Ovary (tissue), 9 donors: ENCODE measurements around the gene CHD9. TPM values are rescaled to one million over a fixed set of nuclear protein-coding genes. Genes with fewer than 3 reads are reported as not detected.

Experiments used
- DNase-seq, 5 donors: peaks; one replicate each; pipeline ENCODE4 v3.0.0-alpha.2; 2019 to 2020
- H3K27ac ChIP-seq, 2 donors: fragments of 200-600 bp; one replicate each; pipeline versions ENCODE4 v1.5.1 to v1.8.0; 2019 to 2022
- H3K27me3 ChIP-seq: fragments of 200-600 bp; one replicate; pipeline ENCODE4 v1.8.0; 2022
- H3K36me3 ChIP-seq: fragments of 200-600 bp; sonication (generic); one replicate; pipeline ENCODE4 v1.5.1; 2019
- H3K4me1 ChIP-seq: one replicate; pipeline ENCODE4 v1.8.1; 2013; ENCODE audit warnings: mild to moderate bottlenecking, moderate library complexity; ENCODE audit not compliant: insufficient read depth
- H3K4me3 ChIP-seq: fragments of 200-600 bp; sonication (generic); one replicate; pipeline ENCODE4 v1.5.1; 2017
- H3K9me3 ChIP-seq, 2 donors: fragments of 200-600 bp in 1 of 2; sonication (generic) in 1 of 2; one replicate each; pipeline versions ENCODE4 v1.5.1 to v1.8.1; 2013 to 2019; ENCODE audit warnings: mild to moderate bottlenecking in 1 of 2, moderate library complexity in 1 of 2
- CTCF ChIP-seq, 3 donors: fragments of 450-650 bp in 2 of 3; fragments of 200-600 bp in 1 of 3; IDR thresholded peaks; one replicate each; pipeline versions ENCODE4 v1.5.1 to v1.8.0; 2016 to 2022; ENCODE audit warnings: antibody characterized with exemption in 3 of 3, mild to moderate bottlenecking in 1 of 3
- EP300 ChIP-seq: sonication (generic); formaldehyde crosslinking; IDR thresholded peaks from one replicate; pipeline ENCODE4 v1.6.1; 2017; ENCODE audit warnings: antibody characterized with exemption
- POLR2A ChIP-seq: fragments of 450-650 bp; IDR thresholded peaks from one replicate; pipeline ENCODE4 v1.6.1; 2017; ENCODE audit warnings: antibody characterized with exemption, mild to moderate bottlenecking, moderate library complexity
- WGBS, 3 donors: extraction: QIAGEN DNeasy Blood & Tissue Kit in 1 of 3; methylation state at CpG; one replicate each; pipeline versions ENCODE4 v1.1.5 to v1.1.7; 2013 to 2017; 5-methylcytosine and 5-hydroxymethylcytosine counted together
- intact Hi-C, 4 donors: fragments of 100-400 bp; cut with DNase I; formaldehyde crosslinking; loops; one replicate each; pipeline versions ENCODE4 v1.11.0 to v1.15.1; 2022 to 2023
- polyA plus RNA-seq, 2 donors: library from polyadenylated mRNA; stranded (reverse); fragments of 200-250 nt in 1 of 2; fragments of 350-450 nt in 1 of 2; fragmentation: Illumina TruSeq in 1 of 2; extraction: RNeasy Lipid Tissue Mini Kit (QIAGEN cat#74804) in 1 of 2; gene quantifications; one replicate each; pipeline ENCODE4 v1.2.3, GENCODE V29; 2013 to 2014
- total RNA-seq, 7 donors: library from RNA; depleted of rRNA in 2 of 7; stranded (reverse); fragments of >200 nt in 2 of 7; fragmentation: NEBNext Ultra II Directional in 3 of 7; extraction: Animal tissue kit (Norgen Biotek cat#: 25700) in 3 of 7; gene quantifications; one replicate each; pipeline versions ENCODE4 v1.1.0 to v1.2.4, GENCODE V29; 2016 to 2023
- donor health status: DM: no; HTN: no; CAD: no; lungs with moderate emphysema.
- donor health status: DM: no; HTN: no; CAD: no.
- donor health status: Bipolar disorder and iron deficiency.
- donor health status: DM: yes; HTN: yes; CAD: no.
- donor health status: DM: no; HTN: no; CAD: no.
- donor health status: DM: yes; HTN: yes; CAD: no.

The CHD9 gene
- total and polyA plus RNA-seq, 9 donors: 11.8 to 100 (median 84.1) TPM

GRCh38 chr16:53103811-53104210, 49.0 kb downstream of the CHD9 start:
- 48 to 60% (median 51%) methylated on average over 4 of the region's 4 CpGs for WGBS, 3 donors
- intact Hi-C loops: no loop called here
- Histone ChIP-seq H3K4me1 (peaks cover 10% of the 10 kb centered on the region), H3K36me3 (no peaks in the 10 kb centered on the region), H3K27ac (no peak overlapping the region), H3K4me3 (no peak overlapping the region), H3K9me3 (no peaks in the 10 kb centered on the region), H3K27me3 (no peaks in the 10 kb centered on the region)
- no peak for TF ChIP-seq POLR2A
- TF ChIP-seq EP300: no peak
- TF ChIP-seq CTCF (IDR thresholded peaks at IDR 0.05): no peak
- no peak for DNase-seq

GRCh38 chr16:53105565-53105964, 50.8 kb downstream of the CHD9 start:
- peaks cover 3% of the 10 kb centered on the region for H3K4me1 ChIP-seq
- DNase-seq: no peak
- WGBS, 3 donors: 97 to 99% (median 99%) methylated on average over 5 of the region's 5 CpGs
- no peak overlapping the region for H3K4me3 ChIP-seq
- no peaks in the 10 kb centered on the region for H3K36me3 ChIP-seq
- no peak overlapping the region for H3K27ac ChIP-seq
- intact Hi-C loops: no loop called here
- H3K27me3 ChIP-seq: no peaks in the 10 kb centered on the region
- TF ChIP-seq EP300: no peak
- TF ChIP-seq CTCF (IDR thresholded peaks at IDR 0.05): no peak
- TF ChIP-seq POLR2A: no peak
- no peaks in the 10 kb centered on the region for H3K9me3 ChIP-seq

GRCh38 chr16:53111078-53111791, 56.4 kb downstream of the CHD9 start:
- intact Hi-C loops: no loop called here
- no peak for DNase-seq
- WGBS, 3 donors: 60 to 69% (median 68%) methylated on average over 5 of the region's 5 CpGs
- Histone ChIP-seq H3K4me3 (no peak overlapping the region), H3K27me3 (no peaks in the 10 kb centered on the region), H3K36me3 (no peaks in the 10 kb centered on the region), H3K9me3 (no peaks in the 10 kb centered on the region), H3K4me1 (no peaks in the 10 kb centered on the region), H3K27ac (no peak overlapping the region)
- no peak for TF ChIP-seq EP300
- TF ChIP-seq CTCF (IDR thresholded peaks at IDR 0.05): no peak
- TF ChIP-seq POLR2A: no peak

- DNase-seq: no peak
- Histone ChIP-seq H3K4me1 (no peaks in the 10 kb centered on the region), H3K9me3 (no peaks in the 10 kb centered on the region), H3K27me3 (no peaks in the 10 kb centered on the region), H3K27ac (no peak overlapping the region), H3K36me3 (no peaks in the 10 kb centered on the region), H3K4me3 (no peak overlapping the region)
- WGBS, 3 donors: 3 to 10% (median 6%) methylated on average over 1 of the region's 1 CpG
- intact Hi-C loops: no loop called here
- TF ChIP-seq EP300: no peak
Measured at GRCh38 chr16:53112015-53112414, 57.2 kb downstream of the CHD9 start.

GRCh38 chr16:53115047-53115446, 60.3 kb downstream of the CHD9 start:
- no peaks in the 10 kb centered on the region for H3K36me3 ChIP-seq
- DNase-seq: no peak
- H3K27me3 ChIP-seq: no peaks in the 10 kb centered on the region
- 83 to 91% (median 87%) methylated on average over 2 of the region's 2 CpGs for WGBS, 3 donors
- no peaks in the 10 kb centered on the region for H3K4me1 ChIP-seq
- no peak overlapping the region for H3K4me3 ChIP-seq
- TF ChIP-seq POLR2A (no peak), CTCF (IDR thresholded peaks at IDR 0.05) (no peak), EP300 (no peak)
- no peak overlapping the region for H3K27ac ChIP-seq
- intact Hi-C loops: no loop called here
- no peaks in the 10 kb centered on the region for H3K9me3 ChIP-seq
